ENCODE measurements around the gene CASP9.
"Not testable (repeated sequence)": the region's sequence is repeated elsewhere in the genome, so short reads cannot be mapped to it uniquely, and the experiment has no call there.

CASP9 gene

DNA sequence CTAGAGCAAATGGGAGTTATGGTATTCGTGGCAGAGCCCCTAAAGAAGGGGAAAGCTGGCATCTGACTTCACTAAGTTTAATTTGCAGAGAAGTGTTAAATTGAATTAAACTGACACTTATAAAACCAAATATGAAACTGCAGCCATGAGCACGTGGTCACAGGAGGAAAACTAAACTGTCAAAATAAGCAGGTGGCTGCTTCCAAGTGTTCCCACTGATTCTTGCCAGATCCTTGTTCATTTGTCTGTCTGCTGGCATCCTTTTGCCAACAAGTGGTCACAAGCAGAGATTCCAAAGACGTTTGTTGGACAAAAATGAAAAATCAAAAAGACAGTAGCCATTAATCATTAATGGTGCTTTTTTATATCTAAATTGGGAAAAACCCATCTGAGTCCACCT lies 54.7 kb downstream of the CASP9 start:
- no peak for DNase-seq (ENCODE audit: low read depth, low spot score)
- Histone ChIP-seq H3K4me3 (no peak overlapping the region), H3K27ac (no peak overlapping the region), H3K9me3 (ENCODE audit: low read depth, low read length) (no peaks in the 10 kb centered on the region), H3K36me3 (ENCODE audit: insufficient read depth, low read length) (no peaks in the 10 kb centered on the region), H3K9ac (ENCODE audit: insufficient read length) (no peak overlapping the region)
- TF ChIP-seq FOXP2 (optimal IDR thresholded peaks at IDR 0.05; ENCODE audit: control extremely low read depth, extremely low read length, insufficient read depth) = no peak
- no peak for TF ChIP-seq EZH2 (IDR thresholded peaks at IDR 0.05)
- no peak for TF ChIP-seq POLR2AphosphoS5 (IDR thresholded peaks at IDR 0.05; ENCODE audit: borderline replicate concordance, low read depth, low read length)

DNA sequence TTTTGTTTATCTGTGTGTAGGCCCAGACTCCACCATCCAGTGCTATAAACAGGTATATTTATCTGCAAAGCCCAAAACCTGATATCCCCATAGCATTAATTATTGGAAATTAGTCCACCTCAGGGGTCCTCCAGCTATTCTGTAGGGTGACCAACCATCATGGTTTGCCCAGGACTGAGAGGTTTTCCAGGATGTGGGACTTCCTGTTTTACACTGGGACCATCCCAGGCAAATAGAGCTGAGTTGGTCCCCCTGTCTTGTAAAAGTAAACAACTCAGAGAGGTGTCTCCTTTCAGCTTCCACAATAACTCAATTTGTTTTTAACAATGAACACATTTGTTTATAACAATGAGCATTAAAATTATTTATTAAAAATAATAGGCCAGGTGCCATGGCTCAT lies 55.9 kb downstream of the CASP9 start:
- TF ChIP-seq POLR2AphosphoS5 (IDR thresholded peaks at IDR 0.05; ENCODE audit: borderline replicate concordance, low read depth, low read length) (no peak), EZH2 (IDR thresholded peaks at IDR 0.05) (no peak), FOXP2 (optimal IDR thresholded peaks at IDR 0.05; ENCODE audit: control extremely low read depth, extremely low read length, insufficient read depth) (no peak)
- H3K36me3 ChIP-seq (ENCODE audit: insufficient read depth, low read length) = no peaks in the 10 kb centered on the region
- H3K9ac ChIP-seq (ENCODE audit: insufficient read length) = no peak overlapping the region
- no peak for DNase-seq (ENCODE audit: low read depth, low spot score)
- H3K27ac ChIP-seq = no peak overlapping the region
- H3K9me3 ChIP-seq (ENCODE audit: low read depth, low read length) = no peaks in the 10 kb centered on the region
- no peak overlapping the region for H3K4me3 ChIP-seq

DNA sequence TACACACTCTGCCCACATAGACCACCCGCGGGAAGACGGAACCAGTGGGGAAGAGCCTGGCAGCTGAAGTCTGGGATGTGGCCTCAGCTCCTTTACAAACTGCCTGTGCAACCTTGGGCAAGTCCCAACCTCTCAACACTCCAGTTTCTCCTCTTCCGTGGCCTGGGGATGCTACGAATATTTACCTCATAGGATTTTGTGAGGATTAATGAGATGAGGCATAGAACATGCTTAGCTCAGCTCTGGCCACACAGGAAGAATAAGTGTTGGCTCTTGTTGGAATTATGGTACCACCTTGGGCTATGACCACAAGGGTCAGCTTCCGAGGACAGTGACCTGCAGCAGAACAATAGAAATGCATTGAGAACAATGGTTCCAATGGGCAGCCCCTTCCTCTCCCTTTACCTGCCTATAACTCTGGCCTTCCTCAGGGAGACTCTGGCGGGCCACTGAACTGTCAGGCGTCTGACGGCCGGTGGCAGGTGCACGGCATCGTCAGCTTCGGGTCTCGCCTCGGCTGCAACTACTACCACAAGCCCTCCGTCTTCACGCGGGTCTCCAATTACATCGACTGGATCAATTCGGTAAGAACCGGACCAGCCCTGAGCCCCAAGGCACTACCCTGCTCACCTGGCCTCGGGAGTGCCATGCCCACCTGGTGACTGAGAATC lies 56.9 kb downstream of the CASP9 start:
- H3K4me3 ChIP-seq; H3K9me3 ChIP-seq (ENCODE audit: low read depth, low read length); DNase-seq (ENCODE audit: low read depth, low spot score); H3K36me3 ChIP-seq (ENCODE audit: insufficient read depth, low read length); H3K27ac ChIP-seq; H3K9ac ChIP-seq (ENCODE audit: insufficient read length): not testable (repeated sequence)

DNA sequence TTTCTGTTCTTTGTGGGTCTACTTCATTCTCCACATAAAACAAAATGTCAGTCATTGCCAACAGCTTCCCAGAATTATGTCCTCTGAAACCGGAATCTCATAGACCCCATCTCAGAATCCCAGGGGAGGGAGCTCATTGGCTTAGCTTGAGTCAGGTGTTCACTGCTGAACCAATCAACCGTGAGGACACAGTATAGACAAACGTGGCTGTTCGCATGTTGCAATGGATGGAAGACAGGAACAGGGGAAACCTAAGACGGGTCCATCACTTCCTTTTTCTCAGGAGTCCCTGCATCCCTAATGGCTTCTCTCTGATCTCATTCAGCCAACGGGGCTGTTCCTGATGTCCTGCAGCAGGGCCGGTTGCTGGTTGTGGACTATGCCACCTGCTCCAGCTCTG lies 58.3 kb downstream of the CASP9 start:
- Histone ChIP-seq H3K4me3 (no peak overlapping the region), H3K9me3 (ENCODE audit: low read depth, low read length) (no peaks in the 10 kb centered on the region), H3K27ac (no peak overlapping the region), H3K9ac (ENCODE audit: insufficient read length) (no peak overlapping the region), H3K36me3 (ENCODE audit: insufficient read depth, low read length) (no peaks in the 10 kb centered on the region)
- no peak for TF ChIP-seq EZH2 (IDR thresholded peaks at IDR 0.05)
- TF ChIP-seq POLR2AphosphoS5 (IDR thresholded peaks at IDR 0.05; ENCODE audit: borderline replicate concordance, low read depth, low read length) = no peak
- TF ChIP-seq FOXP2 (optimal IDR thresholded peaks at IDR 0.05; ENCODE audit: control extremely low read depth, extremely low read length, insufficient read depth) = no peak
- DNase-seq (ENCODE audit: low read depth, low spot score) = no peak

DNA sequence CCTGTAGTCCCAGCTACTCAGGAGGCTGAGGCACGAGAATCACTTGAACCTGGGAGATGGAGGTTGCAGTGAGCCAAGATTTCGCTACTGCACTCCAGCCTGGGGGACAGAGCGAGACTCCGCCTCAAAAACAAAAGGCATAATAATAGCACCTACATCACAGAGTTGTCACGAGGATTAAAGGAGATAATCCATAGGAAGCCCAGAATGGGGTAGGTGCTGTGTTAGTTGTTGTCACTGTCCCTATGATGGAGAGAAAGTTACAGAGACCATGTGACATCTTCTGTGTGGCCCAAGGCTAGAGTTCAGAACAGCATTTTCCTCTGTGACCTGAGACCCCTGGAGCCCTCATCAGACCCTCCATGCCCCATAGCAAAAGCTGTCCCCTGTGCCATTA lies 60.1 kb downstream of the CASP9 start:
- H3K27ac ChIP-seq; H3K9ac ChIP-seq (ENCODE audit: insufficient read length); H3K4me3 ChIP-seq; H3K9me3 ChIP-seq (ENCODE audit: low read depth, low read length); DNase-seq (ENCODE audit: low read depth, low spot score); H3K36me3 ChIP-seq (ENCODE audit: insufficient read depth, low read length): not testable (repeated sequence)

DNA sequence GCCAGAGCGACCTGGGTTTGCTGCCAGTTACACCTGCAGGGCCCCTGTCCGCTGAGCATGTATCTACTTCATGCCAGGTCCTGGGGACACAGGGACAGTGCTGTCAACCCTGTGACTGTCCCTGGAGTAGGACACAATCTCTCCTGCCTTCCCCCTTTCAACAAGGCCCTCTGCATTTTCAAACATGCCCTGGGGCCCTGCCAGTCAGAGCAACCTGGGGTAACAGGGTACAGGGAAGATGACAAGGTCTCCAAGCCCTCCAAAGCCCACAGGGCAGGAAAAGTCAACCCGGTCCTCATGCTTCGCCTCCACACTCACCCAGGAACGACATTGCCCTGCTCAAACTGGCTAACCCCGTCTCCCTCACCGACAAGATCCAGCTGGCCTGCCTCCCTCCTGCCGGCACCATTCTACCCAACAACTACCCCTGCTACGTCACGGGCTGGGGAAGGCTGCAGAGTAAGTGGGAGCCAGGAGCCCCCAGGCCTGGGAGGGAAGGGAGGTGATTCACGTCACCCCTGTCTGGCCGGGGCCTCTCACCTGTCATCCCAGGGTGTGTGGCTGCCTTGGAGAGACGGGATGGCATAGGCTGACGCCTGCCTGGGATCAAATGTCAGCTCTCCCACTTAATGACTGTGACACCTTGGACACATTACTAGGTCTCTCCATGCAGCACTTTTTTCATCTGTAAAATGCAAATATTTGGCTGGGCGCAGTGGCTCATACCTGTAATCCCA lies 60.8 kb downstream of the CASP9 start:
- H3K9me3 ChIP-seq (ENCODE audit: low read depth, low read length); H3K4me3 ChIP-seq; DNase-seq (ENCODE audit: low read depth, low spot score); H3K27ac ChIP-seq; H3K36me3 ChIP-seq (ENCODE audit: insufficient read depth, low read length); H3K9ac ChIP-seq (ENCODE audit: insufficient read length): not testable (repeated sequence)

DNA sequence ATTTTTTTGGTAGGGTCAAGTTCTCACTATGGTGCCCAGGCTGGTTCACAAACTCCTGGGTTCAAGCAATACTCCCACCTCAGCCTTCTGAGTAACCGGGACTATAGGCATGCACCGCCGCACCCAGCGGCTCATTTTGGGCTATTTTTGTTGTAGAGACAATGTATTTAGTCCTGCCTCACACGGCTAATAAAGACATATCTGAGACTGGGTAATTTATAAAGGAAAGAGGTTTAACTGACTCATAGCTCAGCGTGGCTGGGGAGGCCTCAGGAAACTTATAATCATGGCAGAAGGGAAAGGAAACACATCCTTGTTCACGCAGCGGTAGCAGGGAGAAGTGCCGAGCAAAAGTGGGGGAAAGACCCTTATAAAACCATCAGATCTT lies 63.3 kb downstream of the CASP9 start:
- Histone ChIP-seq H3K9me3 (ENCODE audit: low read depth, low read length) (no peaks in the 10 kb centered on the region), H3K27ac (no peak overlapping the region), H3K36me3 (ENCODE audit: insufficient read depth, low read length) (no peaks in the 10 kb centered on the region), H3K4me3 (no peak overlapping the region), H3K9ac (ENCODE audit: insufficient read length) (no peak overlapping the region)
- DNase-seq (ENCODE audit: low read depth, low spot score) = no peak
- TF ChIP-seq POLR2AphosphoS5 (IDR thresholded peaks at IDR 0.05; ENCODE audit: borderline replicate concordance, low read depth, low read length) = no peak
- no peak for TF ChIP-seq EZH2 (IDR thresholded peaks at IDR 0.05)
- no peak for TF ChIP-seq FOXP2 (optimal IDR thresholded peaks at IDR 0.05; ENCODE audit: control extremely low read depth, extremely low read length, insufficient read depth)

DNA sequence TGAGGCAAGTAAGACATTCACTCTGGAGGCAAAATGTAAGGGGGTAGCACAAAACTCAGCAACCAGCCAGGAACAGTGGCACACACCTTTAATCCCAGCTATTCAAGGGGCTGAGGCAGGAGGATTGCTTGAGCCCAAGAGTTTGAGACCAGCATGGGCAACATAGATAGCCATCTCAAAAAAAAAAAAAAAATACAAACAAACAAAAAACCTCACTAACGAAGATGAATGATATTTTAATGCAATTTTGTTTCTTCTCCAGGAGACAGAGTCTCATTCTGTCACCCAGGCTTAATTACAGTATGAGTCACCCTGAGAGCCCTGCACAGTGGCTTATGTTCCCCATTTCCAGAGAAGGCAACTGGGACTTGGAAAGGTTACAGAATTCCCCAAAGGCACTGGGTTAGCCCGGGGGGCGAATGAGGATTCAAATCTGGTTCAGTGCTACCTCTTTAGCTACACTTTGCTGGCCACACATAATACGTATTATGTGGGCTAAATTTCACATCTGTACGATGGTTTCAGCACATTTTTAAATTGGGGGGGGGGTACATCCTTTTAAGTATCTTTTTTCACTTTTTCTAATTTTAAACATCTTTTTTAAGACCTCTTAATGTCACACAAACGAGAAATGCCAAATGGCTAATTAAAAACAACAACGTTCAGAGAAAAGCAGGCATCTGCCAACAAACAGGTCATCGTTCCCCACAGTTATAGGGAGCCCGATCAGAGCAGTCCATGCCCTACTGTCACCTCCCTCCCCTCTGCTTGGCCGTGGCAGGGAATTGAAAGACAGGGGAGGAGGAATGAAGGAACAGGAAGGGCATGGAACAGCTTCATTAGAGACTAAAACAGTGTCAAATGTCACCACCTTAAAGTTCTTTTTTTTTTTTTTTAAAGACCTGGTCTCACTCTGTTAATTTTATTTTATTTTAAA lies 64.0 kb downstream of the CASP9 start:
- H3K27ac ChIP-seq = no peak overlapping the region
- no peak overlapping the region for H3K9ac ChIP-seq (ENCODE audit: insufficient read length)
- H3K36me3 ChIP-seq (ENCODE audit: insufficient read depth, low read length) = no peaks in the 10 kb centered on the region
- no peak overlapping the region for H3K4me3 ChIP-seq
- no peak for DNase-seq (ENCODE audit: low read depth, low spot score)
- no peak for TF ChIP-seq FOXP2 (optimal IDR thresholded peaks at IDR 0.05; ENCODE audit: control extremely low read depth, extremely low read length, insufficient read depth)
- TF ChIP-seq EZH2 (IDR thresholded peaks at IDR 0.05) = no peak
- no peak for TF ChIP-seq POLR2AphosphoS5 (IDR thresholded peaks at IDR 0.05; ENCODE audit: borderline replicate concordance, low read depth, low read length)
- no peaks in the 10 kb centered on the region for H3K9me3 ChIP-seq (ENCODE audit: low read depth, low read length)

DNA sequence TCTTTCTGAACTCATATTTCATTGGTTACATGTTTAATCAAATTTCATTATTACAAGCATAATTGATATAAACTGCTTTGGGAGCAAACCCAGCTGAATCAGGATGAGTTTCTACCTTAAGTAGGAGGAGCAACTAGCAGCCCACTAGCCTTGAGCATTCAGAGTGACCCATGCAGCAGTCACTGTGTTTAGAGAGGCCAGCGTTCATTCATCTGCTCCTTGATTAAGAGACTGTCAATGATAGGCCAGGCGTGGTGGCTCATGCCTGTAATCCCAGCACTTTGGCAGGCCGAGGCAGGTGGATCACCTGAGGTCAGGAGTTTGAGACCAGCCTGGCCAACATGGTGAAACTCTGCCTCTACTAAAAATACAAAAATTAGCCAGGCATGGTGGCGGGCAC lies 65.6 kb downstream of the CASP9 start:
- not testable (repeated sequence) for H3K36me3 ChIP-seq (ENCODE audit: insufficient read depth, low read length); H3K9ac ChIP-seq (ENCODE audit: insufficient read length); H3K4me3 ChIP-seq; H3K9me3 ChIP-seq (ENCODE audit: low read depth, low read length); H3K27ac ChIP-seq; DNase-seq (ENCODE audit: low read depth, low spot score)
